ENCODE results near the gene PRDM16. TPM values are rescaled to one million over a fixed set of nuclear protein-coding genes. Genes with fewer than 3 reads are reported as not detected.

Gene PRDM16
- total RNA-seq, 1 experiment from 2014 or later: not detected

DNA sequence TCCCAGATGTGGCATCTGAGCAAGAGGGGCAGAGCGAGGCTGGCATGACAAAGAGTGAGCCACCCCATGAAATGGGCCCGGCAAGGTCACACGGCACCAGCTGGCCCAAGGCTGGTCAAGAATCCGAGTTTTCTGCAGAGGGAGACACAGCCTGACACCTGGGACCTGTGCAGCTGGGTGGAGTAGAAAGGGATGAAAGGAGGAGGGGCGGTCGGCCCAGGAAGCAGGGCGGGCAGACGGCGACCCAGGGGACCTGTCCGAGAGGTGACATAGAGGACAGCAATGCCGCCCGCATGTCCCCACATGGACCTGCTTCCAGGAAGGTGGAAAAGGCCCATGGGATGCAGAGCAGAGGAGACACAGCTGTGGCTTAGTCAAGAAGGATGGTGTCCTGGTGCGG, 137.7 kb downstream of the PRDM16 start:
- no peak for DNase-seq (ENCODE audit: low read depth)

DNA sequence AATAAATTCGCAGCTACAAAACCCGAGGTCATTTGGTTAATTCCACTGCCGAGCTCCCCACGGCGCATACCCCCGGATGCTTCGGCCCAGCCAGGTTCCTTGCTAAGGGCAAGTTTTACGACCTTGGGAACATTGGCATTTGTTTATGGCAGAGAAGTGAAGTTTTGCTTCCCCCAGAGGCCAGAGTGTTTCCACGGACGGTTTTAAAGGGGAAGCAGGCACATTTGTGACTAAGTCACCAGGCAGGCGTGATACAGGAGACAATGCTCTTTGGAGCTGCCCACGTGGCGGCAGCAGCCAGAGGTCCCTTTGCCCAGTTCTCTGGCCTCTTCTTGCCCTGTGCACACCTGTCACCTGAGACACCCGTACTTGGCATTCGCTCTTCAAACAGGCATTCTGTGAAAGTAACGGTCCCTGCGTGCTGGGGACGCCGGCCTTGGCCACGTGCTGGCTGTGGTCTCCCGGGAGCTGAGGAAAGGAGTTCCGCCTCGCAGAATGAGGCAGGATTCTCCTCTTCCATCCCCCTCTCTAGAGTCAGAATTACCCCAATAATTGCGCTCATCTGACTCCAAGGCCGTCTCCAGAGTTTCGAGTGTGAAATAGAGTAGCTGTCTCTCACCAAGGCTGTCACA, 138.3 kb downstream of the PRDM16 start:
- DNase-seq (ENCODE audit: low read depth): no peak

DNA sequence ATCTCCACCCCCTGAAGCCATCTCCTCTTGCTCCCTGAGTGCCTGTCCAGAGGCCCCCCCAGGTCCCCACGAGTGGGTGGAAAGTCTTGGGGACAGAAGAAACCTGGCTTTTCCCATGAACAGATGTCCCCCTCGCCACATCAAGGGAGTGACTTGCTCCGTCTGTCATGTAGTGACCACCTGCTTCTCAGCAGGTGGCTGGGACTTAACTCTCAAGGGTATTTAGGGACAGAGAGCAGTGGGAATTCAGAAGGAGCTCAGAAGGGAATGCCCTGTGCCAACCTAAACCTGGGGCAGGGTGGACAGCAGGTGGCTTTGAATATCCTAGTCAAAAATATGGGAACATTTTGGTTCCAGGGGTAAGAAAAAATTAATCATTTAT, 139.8 kb downstream of the PRDM16 start:
- no peak for DNase-seq (ENCODE audit: low read depth)

DNA sequence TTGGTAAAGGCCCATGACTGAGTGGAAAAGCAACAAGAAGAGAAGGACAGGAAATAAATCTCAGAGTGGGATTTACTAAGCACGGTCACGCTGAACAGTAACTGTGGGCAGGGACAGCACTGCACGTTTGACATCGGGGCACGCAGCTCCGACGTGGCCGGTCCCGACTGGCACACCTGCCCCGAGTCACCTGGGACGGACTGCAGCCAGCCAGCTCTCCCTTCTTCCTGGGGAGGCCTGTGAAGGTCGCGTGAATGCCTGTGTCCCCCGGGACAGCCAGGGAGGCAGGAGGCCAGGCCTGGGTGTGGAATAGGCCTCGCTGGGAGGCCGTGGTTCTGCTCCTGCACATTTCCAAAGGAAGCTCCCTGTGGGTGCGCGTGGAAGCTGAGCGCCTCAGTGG, 140.2 kb downstream of the PRDM16 start:
- no peak for DNase-seq (ENCODE audit: low read depth)

DNA sequence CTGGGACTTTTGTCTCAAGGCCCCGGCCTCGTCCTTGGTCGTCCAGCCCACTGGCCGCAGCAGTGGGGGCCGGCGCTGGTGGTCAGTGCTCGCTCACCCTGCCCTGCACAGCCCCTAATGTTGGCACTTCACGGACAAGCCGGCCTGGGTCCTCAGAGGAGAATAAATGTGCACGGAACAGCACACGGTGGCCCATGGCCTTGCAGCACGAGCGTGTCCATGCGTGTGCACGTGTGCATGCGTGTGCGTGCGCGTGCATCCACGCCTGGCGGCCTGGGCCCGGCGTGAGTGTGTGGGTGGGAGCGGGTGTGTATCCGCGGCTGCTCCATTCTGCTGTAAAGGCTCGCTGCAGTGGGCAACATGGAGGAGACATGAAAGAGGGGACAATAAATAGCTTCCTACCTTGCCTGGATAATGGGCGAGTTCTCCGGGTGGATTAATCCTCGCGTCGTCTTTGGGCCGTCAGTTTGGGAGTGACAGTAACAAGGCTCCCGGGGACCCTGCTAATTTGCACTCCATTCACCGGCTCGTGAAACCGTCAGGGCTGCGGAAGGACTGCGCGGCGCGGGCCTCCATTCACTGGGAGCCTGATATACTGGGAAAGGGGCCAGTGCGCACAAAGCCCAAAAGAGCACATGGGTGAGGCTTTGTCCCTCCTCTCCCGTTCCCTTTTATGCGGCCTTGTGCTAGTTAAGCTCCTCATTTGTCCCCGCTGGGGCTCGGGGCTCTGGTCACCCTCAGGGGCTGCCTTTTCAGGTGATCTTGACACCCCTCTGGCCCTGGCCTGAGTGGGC, 142.8 kb downstream of the PRDM16 start:
- no peak for DNase-seq (ENCODE audit: low read depth)

DNA sequence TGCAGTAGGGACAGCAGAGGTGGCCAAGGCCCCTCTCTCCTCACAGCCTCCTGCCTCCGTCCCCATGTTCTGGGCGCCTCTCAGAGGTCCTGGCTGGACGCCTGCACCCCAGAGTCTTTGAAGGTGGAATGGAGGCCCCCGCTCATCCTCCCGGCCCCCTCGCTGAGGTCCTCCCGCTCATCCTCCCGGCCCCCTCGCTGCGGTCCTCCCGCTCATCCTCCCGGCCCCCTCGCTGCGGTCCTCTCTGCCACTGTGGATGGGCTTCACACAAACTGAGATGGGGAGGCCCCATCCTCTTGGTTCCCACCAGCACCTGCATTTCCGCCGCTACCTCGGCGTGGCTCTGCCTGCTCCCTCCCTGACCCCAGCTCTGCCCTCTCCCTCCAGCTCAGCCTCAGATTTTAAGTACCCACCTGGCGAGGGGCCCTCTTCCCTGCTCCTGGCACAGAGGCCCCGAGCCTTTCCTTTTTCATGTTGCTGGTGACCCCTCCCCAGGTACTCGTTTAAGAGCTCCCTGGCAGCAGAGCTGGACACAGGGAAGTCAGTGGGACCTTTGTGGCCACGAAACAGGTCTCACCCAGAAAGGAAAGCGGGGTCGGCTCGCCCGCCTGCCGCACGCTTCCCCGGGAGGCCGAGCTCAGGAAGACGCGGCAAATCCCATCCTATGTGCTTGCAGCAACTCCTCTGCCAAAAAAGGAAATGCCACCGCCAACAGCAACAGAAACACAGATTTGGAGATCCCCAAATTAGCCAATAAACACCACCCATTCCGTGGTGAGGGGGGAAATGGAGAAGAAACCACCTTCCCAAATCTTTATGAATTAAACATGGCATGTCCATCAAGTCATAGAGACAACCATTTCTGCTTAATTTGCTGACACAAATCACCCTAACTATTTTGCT, 143.7 kb downstream of the PRDM16 start:
- DNase-seq (ENCODE audit: low read depth): no peak

DNA sequence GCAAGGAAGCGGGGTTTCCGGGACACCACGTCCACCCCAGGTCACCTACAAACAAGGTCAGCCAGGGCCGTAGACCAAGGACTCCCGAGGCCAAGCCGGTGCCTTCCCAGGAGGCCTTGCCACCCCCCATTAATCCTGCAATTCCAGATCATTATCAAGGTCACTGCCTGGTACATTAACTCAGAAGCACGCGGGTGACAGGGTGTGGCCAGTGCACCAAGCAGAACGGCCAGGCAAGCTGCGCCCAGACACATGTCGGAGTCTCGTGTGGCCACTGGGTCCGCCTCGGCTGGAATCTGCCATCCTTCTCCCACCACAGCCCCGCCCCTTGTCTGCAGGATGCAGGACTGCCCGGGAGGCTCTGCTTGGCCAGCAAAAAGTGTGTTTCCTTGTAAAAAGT, 144.7 kb downstream of the PRDM16 start:
- DNase-seq (ENCODE audit: low read depth): no peak

DNA sequence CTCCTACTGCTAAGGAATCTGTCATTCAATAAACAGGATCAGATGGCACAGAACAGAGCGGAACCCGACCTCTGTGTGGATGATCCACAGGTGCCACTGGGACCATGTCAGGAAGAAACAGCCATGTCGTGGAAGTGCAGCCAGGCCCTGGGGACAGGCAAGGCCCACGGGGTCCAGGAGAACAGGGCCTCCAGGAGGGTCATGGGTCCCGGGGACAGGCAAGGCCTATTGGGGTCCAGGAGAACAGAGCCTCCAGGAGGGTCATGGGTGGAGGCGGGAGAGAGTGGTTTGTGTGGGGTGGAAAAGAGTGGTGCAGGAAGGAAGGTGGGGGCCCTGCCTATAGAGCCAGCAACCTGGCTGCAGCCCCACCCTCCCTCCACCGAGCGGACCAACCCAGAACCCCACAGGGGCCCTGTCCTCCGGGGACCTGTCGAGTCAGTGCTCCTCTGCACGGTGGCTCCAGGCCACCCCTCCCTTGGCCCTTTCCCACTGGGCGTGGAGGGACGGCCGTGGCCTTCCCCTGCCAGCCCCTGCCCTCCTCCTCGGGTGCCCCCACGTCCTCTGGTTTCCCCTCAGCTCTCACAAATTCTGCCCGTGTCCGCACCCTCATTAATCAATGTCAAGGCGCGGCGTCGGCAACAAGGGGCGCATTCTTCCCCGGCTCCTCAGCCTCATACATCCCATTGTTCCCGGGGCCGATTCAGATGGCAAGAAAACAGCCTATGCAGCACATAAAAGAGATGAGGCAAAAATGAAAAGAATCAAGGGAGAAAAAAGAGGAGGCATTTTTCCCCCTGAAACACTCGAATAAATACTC, 146.4 kb downstream of the PRDM16 start:
- DNase-seq (ENCODE audit: low read depth): no peak

DNA sequence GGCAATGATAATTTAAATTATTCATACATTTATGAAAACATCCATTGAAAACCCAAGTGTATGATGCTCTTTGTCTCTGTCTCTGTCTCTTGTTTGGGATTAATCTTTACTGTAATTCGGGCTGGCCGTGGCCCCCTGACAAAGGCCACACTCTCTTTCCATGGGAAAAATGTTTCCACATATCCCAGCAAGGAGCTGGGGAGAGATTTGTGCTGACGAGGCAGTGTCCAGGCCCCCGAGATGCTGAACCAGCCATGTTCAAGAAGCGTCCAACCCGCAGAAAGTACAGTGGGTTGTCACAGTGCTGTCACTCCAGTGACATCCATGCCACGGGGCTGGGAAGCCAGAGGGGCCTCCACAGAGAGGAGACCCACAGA, 147.0 kb downstream of the PRDM16 start:
- peak; percentile 18 for DNase-seq (ENCODE audit: low read depth)

DNA sequence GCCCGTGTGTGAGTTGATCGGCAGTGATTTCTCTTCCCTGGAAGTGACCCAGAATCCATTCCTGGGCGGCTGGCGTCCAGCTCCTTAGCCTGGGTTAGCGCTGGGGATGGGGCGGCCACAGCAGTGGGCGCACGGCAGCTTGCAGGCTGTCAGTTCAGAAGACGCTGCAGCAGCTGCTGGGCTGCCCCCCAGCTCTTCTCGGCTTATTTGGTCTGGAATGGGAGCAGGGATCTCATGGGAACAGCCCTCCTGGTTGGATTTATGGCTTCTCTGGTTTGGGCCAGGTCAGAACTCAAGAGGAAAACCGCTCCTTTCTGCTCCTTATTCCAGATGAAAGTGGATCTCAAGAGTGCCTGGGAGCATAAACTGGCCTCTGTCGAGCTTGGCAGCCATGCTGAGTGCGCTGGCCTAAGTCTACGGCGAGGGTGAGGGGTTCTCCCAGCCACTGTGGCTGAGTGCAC, 148.2 kb downstream of the PRDM16 start:
- no peak for DNase-seq (ENCODE audit: low read depth)

DNA sequence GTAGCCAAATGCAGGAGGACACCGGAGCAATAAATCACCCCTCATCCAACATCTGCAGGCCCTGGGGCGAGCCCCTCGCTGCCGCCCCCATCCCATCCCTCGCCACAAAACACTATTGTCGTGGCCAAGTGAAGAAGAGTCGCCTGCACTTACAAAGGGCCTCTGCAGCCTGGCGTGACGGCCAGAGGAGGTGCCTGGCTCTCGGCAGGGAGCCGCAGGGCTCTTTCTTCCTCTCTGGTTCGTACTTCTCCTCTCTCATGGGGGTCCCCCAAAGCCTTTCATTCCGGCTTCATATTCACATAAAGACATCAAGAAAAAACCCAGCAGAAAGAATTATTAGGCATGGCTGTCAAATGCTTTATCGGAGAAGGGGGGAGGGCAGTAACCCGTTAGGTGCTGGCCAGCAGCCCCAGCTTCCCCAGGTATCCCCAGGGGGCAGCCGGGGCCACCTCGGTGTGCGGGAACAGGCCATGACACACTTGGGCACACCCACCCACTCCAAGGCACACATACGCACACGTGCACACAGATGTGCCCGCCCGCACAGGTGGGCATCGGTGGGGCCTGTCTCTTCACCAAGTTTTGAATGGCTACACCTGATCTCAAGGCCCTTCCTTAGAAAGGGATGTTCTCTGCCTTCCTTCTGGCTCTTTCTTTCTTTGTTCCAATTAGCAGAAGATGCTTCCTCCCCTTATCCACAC, 149.1 kb downstream of the PRDM16 start:
- DNase-seq (ENCODE audit: low read depth): no peak

DNA sequence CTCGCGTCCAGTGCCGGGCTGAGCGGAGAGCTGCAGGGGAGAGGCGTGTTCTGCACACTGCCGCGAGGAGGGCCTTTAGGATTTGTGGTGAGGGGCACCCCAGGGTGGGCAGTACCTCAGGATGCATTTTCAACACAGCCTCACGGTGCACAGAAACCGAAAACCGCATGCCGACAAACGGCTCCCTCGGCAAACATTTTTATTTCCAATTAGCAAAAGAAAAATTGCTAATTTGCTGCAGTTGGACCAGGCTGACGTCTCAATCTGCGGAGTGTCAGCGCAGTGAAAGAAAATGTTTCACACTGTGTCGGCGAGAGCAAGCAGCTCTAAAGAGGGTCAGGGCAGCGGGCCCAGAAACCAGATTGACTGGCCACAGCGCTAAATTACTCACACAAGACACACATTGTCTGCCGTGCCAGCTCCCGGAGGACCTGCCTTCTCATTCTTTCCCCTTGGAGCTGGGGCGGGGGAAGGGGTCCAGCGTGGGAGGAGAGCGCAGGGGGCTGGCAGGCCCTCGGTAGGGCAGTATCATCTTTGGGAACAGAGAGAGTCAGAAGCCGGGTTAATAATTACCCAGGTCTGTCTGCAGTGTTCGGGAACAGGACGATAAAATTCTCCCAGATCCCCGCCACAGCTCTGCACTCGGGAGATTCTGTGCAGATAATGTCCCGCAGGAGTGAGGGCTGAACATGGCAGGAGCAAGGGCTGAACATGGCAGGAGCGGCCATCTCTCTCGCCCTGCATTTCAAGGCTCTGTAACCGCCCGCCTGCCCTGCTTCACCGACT, 150.2 kb downstream of the PRDM16 start:
- peak; percentile 24 for DNase-seq (ENCODE audit: low read depth)

DNA sequence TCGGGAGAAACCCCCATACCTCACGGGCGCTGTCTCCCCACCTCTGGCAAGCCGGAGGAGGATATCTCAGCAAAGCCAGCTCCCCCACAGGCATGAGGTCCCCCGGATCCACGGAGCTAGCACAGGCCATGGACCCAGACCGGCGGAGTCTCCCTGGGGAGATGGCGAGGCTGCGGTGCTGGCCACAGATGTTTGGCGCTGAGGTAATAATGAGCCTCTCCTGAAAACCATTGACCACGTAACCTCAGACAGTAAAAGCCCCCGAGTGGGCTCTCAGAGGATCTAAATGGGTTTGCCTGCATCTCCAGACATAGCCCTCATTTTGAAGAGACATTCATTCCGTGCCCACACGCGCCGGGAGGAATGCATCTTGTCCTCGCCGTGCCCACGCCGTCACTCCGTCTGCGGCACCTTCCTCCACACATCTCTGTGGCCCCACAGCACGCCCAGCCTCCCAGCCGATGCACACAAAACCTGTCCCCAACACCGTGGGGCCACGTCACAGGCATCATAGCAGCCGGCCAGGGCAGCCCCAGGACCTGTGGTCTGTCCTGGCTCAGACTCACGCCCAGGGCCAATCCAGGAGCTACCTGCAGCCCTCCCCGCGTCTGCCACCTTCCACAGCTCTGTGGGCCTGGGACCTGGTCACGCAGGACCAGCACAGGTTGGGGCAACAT, 150.9 kb downstream of the PRDM16 start:
- DNase-seq (ENCODE audit: low read depth): no peak

DNA sequence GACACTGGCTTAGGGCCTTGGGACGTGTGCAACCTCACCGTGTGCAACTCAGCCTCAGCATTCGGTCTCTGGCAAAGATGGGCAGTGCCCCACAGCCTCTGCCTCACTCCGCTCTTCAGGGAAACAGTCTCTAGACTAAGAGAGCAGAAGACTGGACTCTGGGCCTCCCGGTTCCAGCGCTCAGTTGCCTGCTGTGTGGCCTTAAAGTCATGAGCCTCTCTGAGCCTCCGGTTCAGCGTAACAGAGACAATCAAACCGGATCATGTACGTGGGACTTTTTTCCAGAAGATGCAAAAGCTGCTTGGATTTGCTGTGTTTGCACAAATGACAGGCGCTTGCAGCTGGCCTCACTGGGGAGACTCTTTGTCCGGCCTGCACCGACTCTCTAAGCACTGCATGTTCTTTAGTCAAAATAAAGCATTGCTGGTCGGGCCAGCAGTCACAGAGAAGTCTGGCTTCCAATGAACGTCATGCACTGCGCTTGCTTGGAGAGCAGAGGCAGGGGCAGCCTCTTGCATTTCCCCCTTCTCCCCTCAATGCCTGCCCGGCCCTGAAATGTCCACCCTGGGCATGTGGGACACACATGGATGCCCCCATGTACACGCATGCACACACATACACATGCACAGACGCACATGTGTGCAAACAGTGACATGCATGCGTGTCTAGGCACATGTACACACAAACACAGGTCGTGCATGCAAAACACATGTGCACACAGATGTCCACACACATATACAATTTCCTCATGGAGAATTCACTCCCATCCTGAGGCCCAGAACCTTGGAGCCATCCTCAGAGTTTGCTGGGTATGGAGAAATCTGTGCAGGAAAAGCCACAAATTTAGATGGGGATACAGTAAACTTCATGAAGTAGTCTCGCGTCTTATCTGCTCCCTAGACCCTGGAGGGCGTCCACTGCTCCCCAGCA, 152.4 kb downstream of the PRDM16 start:
- no peak for DNase-seq (ENCODE audit: low read depth)

DNA sequence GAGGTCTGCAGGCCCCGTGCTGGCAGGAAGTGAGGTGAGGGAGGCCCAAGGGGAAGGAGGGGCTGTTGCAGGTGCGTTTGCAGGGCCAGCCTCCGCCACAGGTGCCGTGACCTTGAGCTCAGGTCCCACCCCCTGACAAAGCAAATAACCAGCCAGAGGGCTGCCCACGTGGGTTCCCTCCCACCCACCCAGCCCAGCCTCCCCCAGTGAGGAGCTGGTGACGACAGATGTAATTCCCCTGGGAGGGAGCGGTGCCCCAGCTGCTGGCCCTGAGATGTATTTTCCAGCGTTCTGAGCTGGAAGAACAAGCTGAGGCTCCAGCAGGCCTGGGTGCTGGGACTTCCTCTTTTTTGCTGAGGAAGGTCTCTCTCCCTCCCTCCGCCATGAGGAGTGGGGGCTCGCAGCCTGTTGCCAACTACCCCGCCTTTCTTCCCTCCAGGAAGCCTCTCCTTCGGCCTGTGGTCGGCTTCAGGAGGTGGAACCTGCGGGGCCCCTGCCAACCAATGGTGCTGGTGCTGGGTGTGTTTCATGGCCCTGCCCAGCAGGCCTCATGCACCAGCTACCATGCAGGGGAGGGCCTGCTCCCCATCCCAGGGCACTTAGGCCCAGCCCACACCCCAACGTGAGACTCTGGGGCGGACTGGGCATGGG, 153.2 kb downstream of the PRDM16 start:
- no peak for DNase-seq (ENCODE audit: low read depth)

DNA sequence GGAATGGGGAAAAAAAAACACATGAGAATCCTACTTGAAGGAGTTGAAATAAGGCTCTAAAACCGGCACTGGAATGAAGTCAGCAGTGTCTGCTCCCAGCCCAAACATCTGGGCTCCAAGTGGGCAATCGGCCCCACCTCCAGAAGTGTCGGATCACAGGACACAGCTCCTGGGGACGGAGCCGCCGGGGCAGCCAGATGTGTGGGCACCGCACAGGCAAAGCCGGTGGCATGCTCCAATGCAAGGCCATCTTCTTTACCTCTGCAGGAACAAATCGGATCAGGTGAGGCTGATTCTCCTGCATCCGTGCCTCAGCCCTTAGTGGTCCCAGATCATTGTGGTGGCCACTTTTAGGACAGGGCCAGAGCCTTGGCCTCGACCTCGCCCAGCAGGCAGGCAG, 156.7 kb downstream of the PRDM16 start:
- DNase-seq (ENCODE audit: low read depth): no peak

DNA sequence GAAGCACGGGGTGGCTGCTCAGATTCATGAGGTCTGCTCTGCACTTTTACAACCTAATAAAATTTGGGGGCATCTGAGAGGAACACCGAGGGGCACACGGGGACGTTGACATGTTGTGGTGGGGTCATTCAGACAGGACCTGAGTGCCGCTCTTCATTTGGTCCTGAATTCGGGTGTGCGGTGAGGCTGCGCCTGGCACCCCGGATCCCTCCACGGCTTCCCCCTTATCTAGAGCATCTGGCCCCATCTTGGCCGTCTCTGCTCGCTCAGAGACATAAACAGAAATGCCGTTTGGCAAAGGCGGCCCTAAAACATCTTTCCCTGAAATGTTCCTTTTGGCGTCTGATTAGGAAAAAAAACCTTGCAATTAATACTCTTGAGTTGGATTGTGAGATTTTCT, 157.2 kb downstream of the PRDM16 start:
- DNase-seq (ENCODE audit: low read depth): no peak

Data from RPMI7951 (cell line).